UCSD-AML1 (cell line): ENCODE data around the gene RASL12.

ENCODE experiments used
- DNase-seq: peaks from one replicate; lab custom pipeline; 2025; ENCODE audit not compliant: unreplicated experiment; lab: John Stamatoyannopoulos, UW

The RASL12 gene

GRCh38 chr15:65092911-65093792, 25.4 kb upstream of the RASL12 start:
- no peak for DNase-seq

- no peak for DNase-seq
Measured at GRCh38 chr15:65091946-65092770, 24.4 kb upstream of the RASL12 start.

GRCh38 chr15:65089206-65089824, 21.5 kb upstream of the RASL12 start:
- no peak for DNase-seq

- no peak for DNase-seq
Measured at GRCh38 chr15:65088643-65089021, 20.8 kb upstream of the RASL12 start.

- no peak for DNase-seq
Measured at GRCh38 chr15:65087873-65088642, 20.3 kb upstream of the RASL12 start.

GRCh38 chr15:65087411-65087810, 19.6 kb upstream of the RASL12 start:
- no peak for DNase-seq

GRCh38 chr15:65086680-65087111, 18.9 kb upstream of the RASL12 start:
- no peak for DNase-seq

- DNase-seq: peak; percentile 40
Measured at GRCh38 chr15:65085990-65086679, 18.3 kb upstream of the RASL12 start.

- DNase-seq: no peak
Measured at GRCh38 chr15:65085207-65085753, 17.5 kb upstream of the RASL12 start.

- no peak for DNase-seq
Measured at GRCh38 chr15:65084500-65085206, 16.9 kb upstream of the RASL12 start.

- no peak for DNase-seq
Measured at GRCh38 chr15:65083262-65083701, 15.5 kb upstream of the RASL12 start.

GRCh38 chr15:65082303-65082953, 14.6 kb upstream of the RASL12 start:
- DNase-seq: peak; percentile 57

- DNase-seq: no peak
Measured at GRCh38 chr15:65081758-65082157, 14.0 kb upstream of the RASL12 start.

GRCh38 chr15:65081270-65081669, 13.5 kb upstream of the RASL12 start:
- DNase-seq: no peak

GRCh38 chr15:65079580-65079979, 11.8 kb upstream of the RASL12 start:
- DNase-seq: no peak

- no peak for DNase-seq
Measured at GRCh38 chr15:65077981-65078352, 10.2 kb upstream of the RASL12 start.

- no peak for DNase-seq
Measured at GRCh38 chr15:65077291-65077980, 9.6 kb upstream of the RASL12 start.
